Endothelial cell of umbilical vein (primary cell): ENCODE measurements around the gene SYNGAP1. TPM values are rescaled to one million over a fixed set of nuclear protein-coding genes. Genes with fewer than 3 reads are reported as not detected.
"Not testable (repeated sequence)": the region's sequence is repeated elsewhere in the genome, so short reads cannot be mapped to it uniquely, and the experiment has no call there.

ENCODE experiments used
- BruUV-seq: library from RNA; stranded (reverse); fragments of 400-500 nt; replicated peaks from 2 replicates; lab custom pipeline; 2021; lab: Mats Ljungman, UMichigan
- CTCF ChIA-PET: fragments of 300-600, 350-600 bp; sonication (Branson Sonifier 250); formaldehyde crosslinking; loops from one replicate; lab custom pipeline; 2021; ENCODE audit warnings: antibody characterized with exemption, inconsistent platforms; lab: Charles Lee
- POLR2A ChIA-PET: fragments of 300-600, 350-600 bp; sonication (Branson Sonifier 250); formaldehyde crosslinking; loops from one replicate; lab custom pipeline; 2021; ENCODE audit warnings: antibody characterized with exemption, inconsistent platforms; lab: Charles Lee
- DNase-seq: peaks from one replicate; pipeline ENCODE4 v3.0.0-alpha.2; 2011; ENCODE audit warnings: low read depth, low spot score
- FAIRE-seq: peaks from 2 replicates; lab custom pipeline; 2011; peaks lifted over from hg19 to GRCh38; lab: Jason Lieb, UNC
- H2AFZ ChIP-seq: 2 replicates; pipeline ENCODE4 v1.6.0; 2012; ENCODE audit warnings: low read depth, low read length, control low read depth, inconsistent platforms
- H3K27ac ChIP-seq: 2 replicates; pipeline ENCODE4 v1.5.1; 2011; ENCODE audit warnings: low read depth, mild to moderate bottlenecking, control low read depth, low read length, moderate library complexity; ENCODE audit not compliant: insufficient read depth
- H3K27me3 ChIP-seq, 2 experiments: 2 replicates each; pipeline versions ENCODE4 v1.6.0 to v1.6.1; 2011; ENCODE audit warnings: low read length in 2 of 2, mixed read lengths in 1 of 2; ENCODE audit not compliant: control insufficient read depth in 2 of 2, insufficient read depth in 2 of 2
- H3K36me3 ChIP-seq, 2 experiments: 2 replicates in 1 of 2; 3 replicates in 1 of 2; pipeline ENCODE4 v1.5.1; 2011; ENCODE audit warnings: low read length in 2 of 2, mild to moderate bottlenecking in 1 of 2, moderate library complexity in 1 of 2; ENCODE audit not compliant: control insufficient read depth in 2 of 2, insufficient read depth in 2 of 2; ENCODE audit errors: extremely low read depth in 1 of 2
- H3K4me1 ChIP-seq: 3 replicates; pipeline ENCODE4 v1.5.1; 2011; ENCODE audit warnings: mild to moderate bottlenecking, low read length; ENCODE audit not compliant: control insufficient read depth, insufficient read depth; ENCODE audit errors: extremely low read depth
- H3K4me2 ChIP-seq: 2 replicates; pipeline ENCODE4 v1.6.1; 2011; ENCODE audit warnings: low read length, control low read depth, mixed read lengths; ENCODE audit not compliant: insufficient read depth
- H3K4me3 ChIP-seq, 3 experiments: fragments of 200-600 bp in 1 of 3; sonication (generic), shearing (Covaris generic) in 1 of 3; replicated peaks in 1 of 3; 2 replicates each; pipeline ENCODE4 v1.5.1; 2011 to 2016; ENCODE audit warnings: control low read depth in 3 of 3, low read length in 3 of 3, mild to moderate bottlenecking in 2 of 3, inconsistent platforms in 1 of 3, low read depth in 1 of 3, moderate library complexity in 1 of 3; ENCODE audit not compliant: insufficient read depth in 1 of 3
- H3K79me2 ChIP-seq: 2 replicates; pipeline ENCODE4 v1.6.0; 2012; ENCODE audit warnings: low read length, inconsistent platforms; ENCODE audit not compliant: control insufficient read depth, insufficient read depth
- H3K9ac ChIP-seq: replicated peaks from 2 replicates; pipeline ENCODE3; 2011; ENCODE audit warnings: low read length, control low read depth; ENCODE audit not compliant: insufficient read depth; ENCODE audit errors: extremely low read depth
- H3K9me1 ChIP-seq: replicated peaks from 3 replicates; pipeline ENCODE4 v1.6.0; 2011; ENCODE audit warnings: mild to moderate bottlenecking, low read length; ENCODE audit not compliant: control insufficient read depth, insufficient read depth; ENCODE audit errors: extremely low read depth
- H3K9me3 ChIP-seq: replicated peaks from 2 replicates; pipeline ENCODE4 v1.5.1; 2012; ENCODE audit warnings: low read length, inconsistent platforms; ENCODE audit not compliant: control insufficient read depth, insufficient read depth
- H4K20me1 ChIP-seq: replicated peaks from 2 replicates; pipeline ENCODE3; 2011; ENCODE audit warnings: mild to moderate bottlenecking, low read length; ENCODE audit not compliant: control insufficient read depth, insufficient read depth; ENCODE audit errors: extremely low read depth
- GATA2 ChIP-seq: IDR thresholded peaks from 2 replicates; pipeline ENCODE4 v1.7.0; 2011; ENCODE audit warnings: low read depth, mild to moderate bottlenecking, moderate library complexity, mixed read lengths, low read length; ENCODE audit not compliant: insufficient read length, insufficient read depth
- dilution Hi-C: fragments of 300-500 bp; cut with MboI; formaldehyde crosslinking; loops from one replicate; pipeline ENCODE4 v1.15.0; 2019; ENCODE audit warnings: low sequenced_read_pairs; ENCODE audit not compliant: extremely low pct_ligation_motif_present
- intact Hi-C: fragments of 100-400 bp; cut with micrococcal nuclease; formaldehyde crosslinking; loops from one replicate; pipeline ENCODE4 v1.10.0; 2022
- polyA plus RNA-seq, 4 experiments: library from polyadenylated mRNA; depleted of rRNA in 3 of 4; stranded (reverse) in 3 of 4; unstranded in 1 of 4; fragments of >200 nt; gene quantifications; 2 replicates each; pipeline versions ENCODE4 v1.2.1 to v1.2.3, GENCODE V29; 2011 to 2012; ENCODE audit warnings: missing spikeins in 1 of 4
- total RNA-seq: library from RNA; stranded (reverse); gene quantifications from 2 replicates; pipeline ENCODE4 v1.2.3, GENCODE V29; 2021

SYNGAP1 gene
- total and polyA plus RNA-seq, 2 donors (not counting 3 experiments of a cell fraction or from before 2014, with no cell fraction given): 7.3 to 15.1 TPM

DNA sequence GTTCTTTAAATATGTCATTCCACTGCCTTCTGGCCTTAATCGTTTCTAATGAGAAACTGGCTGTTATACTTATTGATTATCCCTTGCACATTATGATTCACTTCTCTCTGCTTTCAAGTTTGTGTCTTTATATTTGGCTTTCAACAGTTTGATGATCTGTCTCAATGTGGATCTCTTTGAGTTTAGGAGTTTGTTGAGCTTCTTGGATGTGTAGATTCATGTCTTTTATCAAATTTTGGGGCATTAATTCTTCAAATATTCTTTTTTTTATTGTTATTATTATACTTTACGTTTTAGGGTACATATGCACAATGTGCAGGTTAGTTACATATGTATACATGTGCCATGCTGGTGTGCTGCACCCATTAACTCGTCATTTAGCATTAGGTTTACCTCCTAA, 63.8 kb downstream of the SYNGAP1 start:
- H3K9me3 ChIP-seq: no peaks in the 10 kb centered on the region
- no peaks in the 10 kb centered on the region for H3K9me1 ChIP-seq
- H3K27ac ChIP-seq: no peak overlapping the region
- no peak overlapping the region for H2AFZ ChIP-seq
- BruUV-seq: no TSS peak
- ChIA-PET POLR2A (no interaction called here), CTCF (no interaction called here)
- intact Hi-C loops (no loop called here), dilution Hi-C loops (no loop called here)
- H3K9ac ChIP-seq: no peak overlapping the region
- no peak overlapping the region for H3K4me2 ChIP-seq
- H3K4me1 ChIP-seq: no peaks in the 10 kb centered on the region
- DNase-seq (no peak), FAIRE-seq (no peak)
- H4K20me1 ChIP-seq: no peaks in the 10 kb centered on the region
- H3K79me2 ChIP-seq: no peaks in the 10 kb centered on the region
- no peak overlapping the region for H3K4me3 ChIP-seq
- H3K27me3 ChIP-seq: peaks cover 0 to 4% of the 10 kb centered on the region in 2 experiments
- TF ChIP-seq GATA2: no peak
- H3K36me3 ChIP-seq: no peaks in the 10 kb centered on the region

DNA sequence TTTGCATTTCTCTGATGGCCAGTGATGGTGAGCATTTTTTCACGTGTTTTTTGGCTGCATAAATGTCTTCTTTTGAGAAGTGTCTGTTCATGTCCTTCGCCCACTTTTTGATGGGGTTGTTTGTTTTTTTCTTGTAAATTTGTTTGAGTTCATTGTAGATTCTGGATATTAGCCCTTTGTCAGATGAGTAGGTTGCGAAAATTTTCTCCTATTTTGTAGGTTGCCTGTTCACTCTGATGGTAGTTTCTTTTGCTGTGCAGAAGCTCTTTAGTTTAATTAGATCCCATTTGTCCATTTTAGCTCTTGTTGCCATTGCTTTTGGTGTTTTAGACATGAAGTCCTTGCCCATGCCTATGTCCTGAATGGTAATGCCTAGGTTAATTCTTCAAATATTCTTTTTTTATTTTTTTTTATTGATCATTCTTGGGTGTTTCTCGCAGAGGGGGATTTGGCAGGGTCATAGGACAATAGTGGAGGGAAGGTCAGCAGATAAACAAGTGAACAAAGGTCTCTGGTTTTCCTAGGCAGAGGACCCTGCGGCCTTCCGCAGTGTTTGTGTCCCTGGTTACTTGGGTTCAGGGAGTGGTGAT, 64.9 kb downstream of the SYNGAP1 start:
- H3K4me3 ChIP-seq, H3K9me1 ChIP-seq, H3K36me3 ChIP-seq, H4K20me1 ChIP-seq, H3K27ac ChIP-seq, H2AFZ ChIP-seq, FAIRE-seq, H3K4me2 ChIP-seq, POLR2A ChIA-PET, H3K9ac ChIP-seq, H3K9me3 ChIP-seq, CTCF ChIA-PET, H3K27me3 ChIP-seq, H3K4me1 ChIP-seq, intact Hi-C loops, BruUV-seq, H3K79me2 ChIP-seq, dilution Hi-C loops, DNase-seq: not testable (repeated sequence)

DNA sequence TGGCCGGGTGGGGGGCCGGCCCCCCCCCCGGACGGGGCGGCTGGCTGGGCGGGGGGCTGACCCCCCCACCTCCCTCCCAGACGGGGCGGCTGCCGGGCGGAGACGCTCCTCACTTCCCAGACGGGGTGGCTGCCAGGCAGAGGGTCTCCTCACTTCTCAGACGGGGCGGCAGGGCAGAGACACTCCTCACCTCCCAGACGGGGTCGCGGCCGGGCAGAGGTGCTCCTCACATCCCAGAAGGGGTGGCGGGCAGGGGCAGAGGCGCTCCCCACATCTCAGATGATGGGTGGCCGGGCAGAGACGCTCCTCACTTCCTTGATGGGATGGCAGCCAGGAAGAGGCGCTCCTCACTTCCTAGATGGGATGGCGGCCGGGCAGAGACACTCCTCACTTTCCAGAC, 65.8 kb downstream of the SYNGAP1 start:
- dilution Hi-C loops, FAIRE-seq, H3K27me3 ChIP-seq: not testable (repeated sequence)

More for the DNA sequence above, 65.8 kb downstream of the SYNGAP1 start:
- H3K4me1 ChIP-seq, POLR2A ChIA-PET, H3K9me3 ChIP-seq, H4K20me1 ChIP-seq, BruUV-seq, H2AFZ ChIP-seq, H3K4me2 ChIP-seq, H3K27ac ChIP-seq, CTCF ChIA-PET, H3K79me2 ChIP-seq, H3K36me3 ChIP-seq, DNase-seq, H3K4me3 ChIP-seq, H3K9ac ChIP-seq, intact Hi-C loops, H3K9me1 ChIP-seq: not testable (repeated sequence)
